Mucosa of stomach (tissue), 1 donor: Measurements from ENCODE around the gene PLD6.
"Not testable (repeated sequence)": the region's sequence is repeated elsewhere in the genome, so short reads cannot be mapped to it uniquely, and the experiment has no call there.

Source experiments
- H3K27me3 ChIP-seq: one replicate; pipeline ENCODE4 v1.7.0; 2013; ENCODE audit warnings: mild to moderate bottlenecking, low read length; ENCODE audit not compliant: control insufficient read depth, insufficient read depth
- H3K36me3 ChIP-seq: one replicate; pipeline ENCODE4 v1.7.0; 2013; ENCODE audit warnings: low read length; ENCODE audit not compliant: control insufficient read depth, insufficient read depth
- H3K4me1 ChIP-seq: one replicate; pipeline ENCODE4 v1.7.0; 2013; ENCODE audit warnings: mild to moderate bottlenecking, low read length; ENCODE audit not compliant: control insufficient read depth, insufficient read depth
- H3K4me3 ChIP-seq: one replicate; pipeline ENCODE4 v1.7.0; 2013; ENCODE audit warnings: low read length
- H3K9ac ChIP-seq: one replicate; pipeline ENCODE4 v1.7.0; 2013; ENCODE audit warnings: mild to moderate bottlenecking, low read length, moderate library complexity
- H3K9me3 ChIP-seq: one replicate; pipeline ENCODE4 v1.7.0; 2013; ENCODE audit warnings: mild to moderate bottlenecking, low read length, moderate library complexity; ENCODE audit not compliant: control insufficient read depth
- donor health status: Pancreatic carcinoma.

The PLD6 gene

DNA sequence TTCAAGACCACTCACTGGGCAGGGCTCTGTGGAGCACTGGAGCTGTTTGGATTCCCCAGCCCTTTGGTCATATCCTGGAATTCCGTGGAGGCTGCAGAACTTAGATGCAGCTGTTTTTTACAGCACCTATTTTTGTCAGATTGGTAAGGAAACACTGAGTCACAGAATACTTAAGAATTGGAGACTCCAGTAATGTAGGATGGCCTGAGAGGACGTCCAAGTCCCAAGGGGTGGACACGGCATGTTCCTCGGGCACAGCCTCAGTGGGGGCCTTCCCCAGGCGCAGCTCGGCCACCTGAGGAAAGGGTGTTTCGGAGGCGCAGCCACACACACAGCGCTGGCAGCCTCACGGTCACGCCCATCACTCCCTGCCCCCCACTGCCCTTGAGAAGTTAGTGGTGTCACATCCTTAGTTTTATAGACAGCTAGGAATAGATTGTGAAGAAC, 14.8 kb downstream of the PLD6 start:
- Histone ChIP-seq H3K4me1 (peaks cover 7% of the 10 kb centered on the region), H3K4me3 (no peak overlapping the region), H3K9ac (no peak overlapping the region), H3K27me3 (no peaks in the 10 kb centered on the region), H3K36me3 (no peaks in the 10 kb centered on the region), H3K9me3 (no peaks in the 10 kb centered on the region)

DNA sequence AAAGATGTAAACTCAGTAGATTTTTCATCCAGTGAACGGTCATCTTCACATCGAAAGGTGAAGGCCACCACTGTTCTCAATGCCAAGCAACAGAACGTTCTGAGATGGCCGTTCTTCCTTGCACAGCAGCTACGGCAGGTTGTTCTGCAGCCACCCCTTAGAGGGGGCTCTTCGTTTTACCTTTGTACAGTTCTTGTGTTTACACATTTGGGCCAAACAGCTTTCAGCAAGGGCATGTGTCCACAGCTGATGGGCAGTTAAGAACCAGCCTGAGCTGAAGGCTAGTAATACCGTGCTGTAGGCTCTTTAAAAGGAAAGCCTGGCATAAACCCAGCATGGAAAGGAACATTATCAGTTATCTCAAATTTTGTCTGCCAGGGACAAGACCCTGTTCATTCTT, 15.9 kb downstream of the PLD6 start:
- H3K9ac ChIP-seq: no peak overlapping the region
- H3K4me1 ChIP-seq: peaks cover 19% of the 10 kb centered on the region
- H3K4me3 ChIP-seq: no peak overlapping the region
- no peaks in the 10 kb centered on the region for H3K36me3 ChIP-seq
- H3K27me3 ChIP-seq: no peaks in the 10 kb centered on the region
- H3K9me3 ChIP-seq: no peaks in the 10 kb centered on the region

DNA sequence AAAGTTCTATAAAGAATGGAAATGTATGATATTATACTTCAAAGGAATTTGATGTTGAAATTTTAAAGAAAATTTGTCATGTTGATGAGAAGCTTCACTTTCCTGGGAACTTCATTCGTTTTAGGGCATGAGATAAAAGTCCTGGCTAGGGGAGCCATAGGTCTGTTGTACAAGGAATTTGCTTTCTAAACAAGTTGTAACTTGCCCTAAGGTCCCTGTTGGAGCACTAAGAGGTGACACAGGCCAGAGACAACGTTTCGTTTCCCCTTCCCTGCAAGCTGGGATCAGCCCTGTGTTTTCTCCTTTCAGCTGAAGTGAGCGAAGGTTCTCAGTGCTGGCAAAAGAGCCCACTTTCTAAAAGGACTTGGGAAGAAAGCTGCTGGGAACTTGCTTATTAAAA, 16.6 kb downstream of the PLD6 start:
- Histone ChIP-seq H3K4me3 (no peak overlapping the region), H3K4me1 (peaks cover 20% of the 10 kb centered on the region), H3K36me3 (no peaks in the 10 kb centered on the region), H3K9ac (no peak overlapping the region), H3K9me3 (no peaks in the 10 kb centered on the region), H3K27me3 (no peaks in the 10 kb centered on the region)

DNA sequence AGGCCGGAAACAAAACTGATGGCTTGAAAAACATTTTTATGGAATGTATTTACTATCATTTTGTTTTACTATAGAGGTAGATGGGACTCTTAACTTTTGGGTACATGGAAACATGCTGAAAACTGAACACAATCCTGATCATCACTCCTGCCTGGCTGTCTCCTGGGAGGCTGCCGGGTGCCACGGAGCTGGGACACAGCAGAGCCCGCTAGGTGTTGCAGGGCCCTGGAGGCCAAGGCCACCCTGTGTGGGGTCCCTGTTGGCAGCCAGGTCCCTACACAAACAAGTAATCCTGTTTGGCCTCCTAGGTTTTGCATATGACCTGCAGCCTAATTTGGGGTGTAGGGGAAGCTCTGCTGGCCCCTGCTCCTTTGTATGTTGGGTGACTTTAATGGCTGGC, 17.5 kb downstream of the PLD6 start:
- H3K4me3 ChIP-seq: no peak overlapping the region
- no peaks in the 10 kb centered on the region for H3K27me3 ChIP-seq
- H3K9ac ChIP-seq: no peak overlapping the region
- peaks cover 20% of the 10 kb centered on the region for H3K4me1 ChIP-seq
- no peaks in the 10 kb centered on the region for H3K9me3 ChIP-seq
- peaks cover 4% of the 10 kb centered on the region for H3K36me3 ChIP-seq

DNA sequence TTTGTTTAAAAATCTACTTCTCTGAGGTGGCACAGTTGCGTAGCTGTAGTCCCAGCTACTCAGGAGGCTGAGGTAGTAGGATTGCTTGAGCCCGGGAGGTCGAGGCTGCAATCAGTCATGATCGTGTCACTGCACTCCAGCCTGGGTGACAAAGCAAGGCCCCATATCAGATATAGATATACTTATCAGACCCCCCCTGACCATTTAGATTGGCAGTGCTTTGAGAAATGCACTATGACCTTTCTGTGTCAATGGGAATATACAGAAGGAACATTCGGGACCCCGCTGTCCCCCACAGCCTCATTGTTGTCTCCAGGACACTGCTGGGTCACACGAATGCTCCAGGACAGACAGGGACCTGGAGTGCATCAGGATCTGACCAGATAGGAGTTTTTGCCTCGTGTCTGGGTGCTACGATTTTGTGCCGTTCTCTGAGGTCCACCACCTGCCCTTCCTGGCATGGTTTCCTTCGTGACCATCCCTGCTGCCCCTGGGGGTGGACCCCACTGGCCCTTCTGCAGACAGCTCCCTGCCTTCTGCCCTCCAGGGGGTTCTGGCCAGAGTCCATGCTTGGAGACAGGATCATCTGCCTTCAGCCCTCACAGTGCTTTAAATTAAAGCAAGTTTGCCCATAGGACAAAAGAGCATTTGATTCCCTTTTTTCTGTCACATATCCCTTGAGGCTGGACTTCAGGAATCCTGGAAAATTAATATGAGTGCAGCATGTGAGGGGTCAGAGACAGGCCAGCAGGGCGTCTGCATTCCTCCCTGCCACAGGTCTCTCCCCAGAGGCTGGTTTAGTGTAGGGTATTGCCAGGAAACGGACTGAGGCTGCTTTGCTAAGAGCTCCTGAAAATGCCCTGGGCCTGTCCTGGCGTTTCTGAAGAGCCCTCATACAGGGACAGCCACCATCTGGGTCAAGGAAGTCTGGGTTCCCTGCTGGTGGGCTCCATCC, 19.3 kb downstream of the PLD6 start:
- no peak overlapping the region for H3K9ac ChIP-seq
- H3K36me3 ChIP-seq: peaks cover 4% of the 10 kb centered on the region

DNA sequence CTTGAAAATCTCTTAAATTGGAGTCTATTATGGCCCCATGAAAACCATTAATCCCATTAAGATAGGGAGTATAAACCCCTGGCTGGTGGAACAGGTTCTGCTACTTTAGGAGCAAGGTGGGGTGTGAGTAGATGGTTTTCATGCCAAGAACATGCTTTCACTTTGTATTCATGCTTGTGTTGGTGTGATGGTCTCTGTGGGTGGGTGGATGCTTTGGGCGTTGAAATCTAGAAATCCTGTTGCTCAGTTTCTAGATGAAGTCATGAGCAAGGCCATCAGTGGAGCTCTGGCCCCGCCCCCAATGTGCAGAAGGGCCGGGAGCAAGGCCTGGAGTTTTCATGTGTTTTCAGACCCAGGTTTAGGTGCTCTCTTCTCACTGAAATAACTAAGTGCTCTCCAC, 20.1 kb downstream of the PLD6 start:
- Histone ChIP-seq H3K4me3 (no peak overlapping the region), H3K27me3 (no peaks in the 10 kb centered on the region), H3K9ac (no peak overlapping the region), H3K36me3 (peaks cover 6% of the 10 kb centered on the region), H3K4me1 (peaks cover 20% of the 10 kb centered on the region), H3K9me3 (no peaks in the 10 kb centered on the region)

More for the DNA sequence above, 19.3 kb downstream of the PLD6 start:
- Histone ChIP-seq H3K4me1 (peaks cover 20% of the 10 kb centered on the region), H3K27me3 (no peaks in the 10 kb centered on the region), H3K4me3 (no peak overlapping the region), H3K9me3 (no peaks in the 10 kb centered on the region)

DNA sequence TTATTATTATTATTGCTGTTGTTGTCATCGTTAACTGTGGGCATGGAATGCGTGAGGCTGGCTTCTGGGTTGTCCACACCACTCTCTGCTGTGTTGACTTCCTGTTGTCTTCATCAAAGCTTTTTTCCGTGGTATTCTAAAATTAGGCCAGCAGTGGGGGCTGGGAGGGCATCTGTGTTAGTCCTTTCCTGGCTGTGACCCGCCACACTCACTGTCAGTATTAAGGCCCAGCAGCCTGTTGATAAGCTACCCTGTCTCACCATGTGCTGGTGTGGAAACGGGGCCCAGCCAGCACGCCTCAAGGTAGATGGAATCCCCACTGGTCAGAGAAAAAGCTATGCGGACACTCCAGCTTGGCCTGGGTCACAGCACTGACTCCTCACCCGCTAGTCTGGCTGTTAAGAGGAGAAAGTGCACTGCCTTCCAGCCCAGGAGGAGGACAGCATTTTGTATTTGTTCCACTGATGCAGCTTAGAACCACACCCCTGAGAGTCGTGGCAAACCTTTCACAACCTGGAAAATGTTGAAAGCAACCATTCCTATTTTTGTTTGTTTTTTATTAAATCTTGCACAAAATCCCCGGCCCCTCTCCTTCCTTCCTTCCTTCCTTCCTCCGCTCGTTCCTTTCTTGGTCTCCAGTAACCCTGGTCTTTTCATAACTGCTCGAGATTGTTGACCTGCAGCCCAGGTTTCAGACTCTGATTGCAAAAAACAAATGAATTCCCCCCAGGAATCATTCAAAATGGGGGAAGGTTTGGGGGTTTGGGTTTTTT, 21.0 kb downstream of the PLD6 start:
- H3K9me3 ChIP-seq, H3K4me3 ChIP-seq, H3K9ac ChIP-seq, H3K27me3 ChIP-seq: not testable (repeated sequence)
- Histone ChIP-seq H3K36me3 (peaks cover 15% of the 10 kb centered on the region), H3K4me1 (peaks cover 20% of the 10 kb centered on the region)

DNA sequence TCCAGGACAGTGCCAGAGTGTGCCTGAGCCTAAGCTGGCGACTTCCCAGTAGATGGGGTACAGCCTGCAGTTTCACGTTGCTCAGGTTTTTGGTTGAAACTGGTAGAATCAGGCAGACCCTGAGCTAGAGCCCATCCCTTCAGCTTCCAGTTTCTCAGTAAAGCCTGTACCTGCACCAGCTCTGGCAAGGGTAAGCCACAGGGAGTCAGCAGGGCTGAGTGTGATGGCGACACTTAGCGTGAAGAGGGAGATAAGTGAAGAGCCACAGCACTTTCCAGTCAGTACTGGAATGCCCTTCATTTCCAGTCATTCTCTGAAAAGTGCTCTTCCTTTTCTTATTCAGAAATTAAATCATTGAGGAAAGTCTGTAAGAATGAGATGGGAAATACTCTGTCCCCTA, 22.4 kb downstream of the PLD6 start:
- no peaks in the 10 kb centered on the region for H3K27me3 ChIP-seq
- H3K4me1 ChIP-seq: peaks cover 20% of the 10 kb centered on the region
- H3K9ac ChIP-seq: no peak overlapping the region
- H3K9me3 ChIP-seq: no peaks in the 10 kb centered on the region
- peaks cover 22% of the 10 kb centered on the region for H3K36me3 ChIP-seq
- H3K4me3 ChIP-seq: no peak overlapping the region

DNA sequence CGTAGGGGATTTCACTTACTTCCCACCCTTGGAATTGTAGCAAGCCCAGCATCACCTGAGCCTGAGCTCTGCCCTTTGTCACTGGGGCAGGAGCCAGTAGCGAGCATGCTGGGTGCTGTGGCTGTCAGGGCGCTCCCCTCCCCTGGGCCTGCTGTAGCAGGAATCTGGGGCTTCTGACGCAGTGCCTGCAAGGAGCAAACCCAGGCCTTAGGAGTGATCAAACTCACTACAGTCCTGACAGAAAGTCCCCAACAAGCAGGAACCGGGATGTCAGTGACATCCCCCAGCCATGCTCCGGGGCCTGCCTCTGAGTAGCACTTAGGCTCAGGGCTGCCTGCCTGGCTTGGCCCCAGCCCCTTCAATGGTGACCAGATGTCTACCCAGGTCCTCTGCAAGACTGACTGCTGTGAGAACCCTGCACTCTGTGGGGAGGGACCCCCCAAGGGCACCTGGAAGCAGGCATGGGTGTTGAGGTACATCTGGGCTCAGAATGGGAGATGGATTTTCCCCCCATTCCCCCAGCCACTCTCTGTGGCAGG, 23.5 kb downstream of the PLD6 start:
- no peaks in the 10 kb centered on the region for H3K27me3 ChIP-seq
- no peak overlapping the region for H3K4me3 ChIP-seq
- H3K4me1 ChIP-seq: peaks cover 20% of the 10 kb centered on the region
- H3K9me3 ChIP-seq: no peaks in the 10 kb centered on the region
- no peak overlapping the region for H3K9ac ChIP-seq
- H3K36me3 ChIP-seq: peaks cover 23% of the 10 kb centered on the region

DNA sequence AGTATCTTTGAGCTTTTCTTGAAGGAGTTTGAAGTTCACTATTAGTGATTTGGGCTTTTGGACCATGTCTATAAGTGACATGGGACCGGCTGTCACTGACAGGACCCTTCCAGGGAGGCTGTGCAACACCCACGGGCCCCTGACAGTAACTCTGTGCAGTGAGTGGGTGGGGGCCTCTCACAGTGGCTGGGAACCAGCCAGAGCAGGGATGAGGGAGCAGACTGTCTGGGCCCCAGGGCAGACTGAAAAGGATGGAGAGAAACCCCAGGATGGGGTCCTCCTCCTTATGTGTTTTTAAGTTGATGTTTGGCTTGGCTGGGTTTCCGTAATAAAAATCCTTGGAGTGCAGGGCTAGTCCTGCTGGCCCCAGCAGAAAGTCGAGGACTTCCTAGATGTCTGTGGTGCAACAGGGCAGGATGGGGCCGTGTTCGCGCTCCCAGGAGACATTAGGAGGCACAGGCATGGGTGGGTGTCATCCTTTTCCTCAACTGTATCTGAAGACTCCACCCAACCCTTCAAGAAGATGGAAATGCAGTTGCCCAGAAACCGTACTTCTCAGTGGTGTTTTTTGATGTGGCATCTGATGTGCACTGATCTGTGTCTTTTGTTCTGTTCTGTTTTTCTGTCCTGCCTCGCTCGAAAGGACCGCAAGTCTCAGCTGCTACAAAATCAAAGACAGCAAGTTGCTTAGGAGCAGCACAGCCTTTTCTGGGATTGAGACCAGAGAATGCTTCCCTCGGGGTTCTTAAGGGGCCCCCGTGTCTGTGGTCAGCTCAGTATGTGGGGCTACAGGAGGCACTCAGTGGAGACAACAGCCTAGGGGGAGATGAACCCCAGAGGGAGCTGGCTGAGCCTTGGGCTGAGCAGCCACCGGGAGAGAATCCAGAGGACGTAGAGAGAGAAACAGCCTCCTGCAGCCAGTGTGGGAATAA, 24.2 kb downstream of the PLD6 start:
- H3K9ac ChIP-seq: no peak overlapping the region
- no peaks in the 10 kb centered on the region for H3K27me3 ChIP-seq
- H3K4me3 ChIP-seq: no peak overlapping the region
- H3K9me3 ChIP-seq: no peaks in the 10 kb centered on the region
- peaks cover 19% of the 10 kb centered on the region for H3K4me1 ChIP-seq
- peaks cover 30% of the 10 kb centered on the region for H3K36me3 ChIP-seq

DNA sequence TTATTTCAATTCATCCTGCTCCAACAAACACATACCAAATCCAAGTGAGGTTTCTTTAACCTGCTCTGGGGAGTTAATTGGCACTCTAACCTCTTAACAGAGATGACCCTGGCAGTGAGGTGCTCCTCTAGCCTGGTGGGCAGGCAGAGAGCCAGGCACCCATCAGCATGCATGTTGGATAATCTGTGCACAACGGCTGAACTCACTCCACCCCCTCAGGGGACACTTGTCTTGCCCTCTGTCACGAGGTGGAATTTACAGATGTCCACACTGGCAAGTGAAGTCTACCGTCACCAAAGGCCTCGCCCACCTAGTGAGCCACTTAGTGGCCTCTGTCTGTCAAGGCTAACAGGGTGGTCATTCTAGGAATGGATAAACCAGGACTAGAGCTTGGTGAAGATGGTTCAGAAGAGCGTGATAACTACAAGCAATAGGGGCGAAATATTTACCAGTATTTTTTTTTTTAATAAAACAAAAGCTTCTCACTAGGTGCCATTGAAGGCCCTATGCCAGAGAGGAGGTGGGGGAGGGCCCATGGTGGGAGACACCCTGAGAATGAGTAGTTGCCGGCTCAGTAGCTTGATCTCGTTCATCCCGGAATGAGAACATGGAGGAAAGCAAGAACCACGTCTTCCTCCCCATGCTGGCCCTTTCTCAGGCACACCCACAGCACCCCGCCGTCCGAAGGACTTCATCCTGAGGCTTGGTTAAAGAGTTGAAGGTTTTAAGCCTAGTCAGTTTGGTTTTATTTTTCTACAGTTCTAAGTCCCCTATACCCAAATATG, 25.2 kb downstream of the PLD6 start:
- Histone ChIP-seq H3K36me3 (peaks cover 38% of the 10 kb centered on the region), H3K4me3 (no peak overlapping the region), H3K27me3 (no peaks in the 10 kb centered on the region), H3K4me1 (peaks cover 9% of the 10 kb centered on the region), H3K9ac (no peak overlapping the region), H3K9me3 (no peaks in the 10 kb centered on the region)
